HG03565 (cell line): Measurements from ENCODE around the gene FHIT.
"Not testable (repeated sequence)": the region's sequence is repeated elsewhere in the genome, so short reads cannot be mapped to it uniquely, and the experiment has no call there.

Experiments
- ATAC-seq: cut with Tn5 transposase; IDR thresholded peaks from one replicate; pipeline ENCODE4 v1.9.1; 2021; ENCODE audit warnings: mild to moderate bottlenecking, moderate library complexity; ENCODE audit not compliant: unreplicated experiment

Gene FHIT

DNA sequence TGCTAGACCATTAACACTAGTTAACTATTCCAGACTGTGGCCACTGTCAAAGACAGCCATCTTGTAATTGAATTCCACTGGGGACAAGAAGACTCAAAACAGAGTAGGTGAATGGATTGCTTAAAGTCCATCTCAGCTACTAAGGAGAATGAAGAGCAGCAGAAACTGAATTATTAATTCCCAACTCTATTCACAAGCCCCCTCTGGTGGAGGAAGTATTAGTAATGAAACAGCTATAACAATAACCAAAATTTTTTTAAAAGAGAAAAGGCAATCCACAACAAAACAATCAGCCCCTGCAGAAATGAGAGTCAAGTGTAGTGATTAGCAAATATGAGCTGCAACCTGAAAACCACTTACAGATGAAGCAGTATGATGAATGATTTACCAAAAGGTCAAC, 302.8 kb downstream of the FHIT start:
- no peak for ATAC-seq

DNA sequence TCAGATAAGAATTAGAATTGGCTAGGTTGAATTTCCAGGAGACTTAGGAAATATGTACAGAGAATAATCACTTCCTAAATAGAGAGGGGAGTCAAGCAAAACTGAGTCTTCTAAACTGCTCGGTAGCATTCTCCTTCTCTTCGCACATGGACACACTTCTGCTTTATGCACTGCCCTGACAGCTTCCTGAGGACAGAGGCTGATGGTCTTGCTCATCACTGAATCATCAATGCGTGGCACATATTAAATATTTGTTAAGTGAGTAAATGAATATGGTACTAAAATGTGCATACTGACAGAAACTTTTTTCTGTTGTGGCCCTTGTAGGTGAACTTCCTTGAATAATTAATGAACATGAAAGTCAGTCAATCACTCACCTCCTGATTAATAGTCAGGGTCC, 315.5 kb downstream of the FHIT start:
- no peak for ATAC-seq

DNA sequence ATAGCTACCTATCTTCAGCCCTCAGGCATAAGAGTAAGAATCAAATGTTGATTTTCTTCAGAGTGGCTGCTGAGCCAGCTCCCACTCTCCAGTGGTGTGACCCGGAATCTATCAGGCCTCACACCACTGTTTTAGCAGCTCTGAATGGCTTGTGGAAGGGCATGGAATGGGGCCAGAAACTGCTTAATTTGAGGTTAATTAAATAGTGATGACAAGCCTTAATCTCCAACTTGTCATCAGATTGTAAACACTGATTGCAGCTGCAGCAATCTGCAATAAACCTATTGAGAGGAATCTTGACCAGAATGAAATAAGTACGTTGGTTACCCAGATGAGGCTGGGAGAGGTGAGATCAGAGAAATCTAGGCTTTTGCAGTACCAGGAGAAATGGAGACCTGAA, 317.4 kb downstream of the FHIT start:
- ATAC-seq, result no peak

DNA sequence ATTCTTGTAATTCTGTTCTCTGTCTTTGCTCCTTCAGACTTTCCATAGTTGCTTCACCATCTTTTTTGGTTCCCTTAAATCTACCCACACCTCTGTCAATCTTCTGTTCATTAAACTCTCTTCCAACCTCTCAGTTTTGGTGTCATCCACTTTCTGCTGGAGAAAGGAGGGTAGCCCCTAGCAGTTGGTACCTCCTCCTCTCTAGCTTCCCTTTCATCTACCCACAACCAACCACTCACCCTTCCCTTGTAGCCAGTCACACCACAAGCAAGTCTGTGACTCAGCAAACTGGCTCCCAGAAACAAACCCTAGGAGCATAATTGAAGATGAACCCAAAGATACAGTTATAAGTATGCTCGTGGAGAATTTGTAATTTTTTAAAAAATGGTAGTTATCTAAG, 318.6 kb downstream of the FHIT start:
- no peak for ATAC-seq

DNA sequence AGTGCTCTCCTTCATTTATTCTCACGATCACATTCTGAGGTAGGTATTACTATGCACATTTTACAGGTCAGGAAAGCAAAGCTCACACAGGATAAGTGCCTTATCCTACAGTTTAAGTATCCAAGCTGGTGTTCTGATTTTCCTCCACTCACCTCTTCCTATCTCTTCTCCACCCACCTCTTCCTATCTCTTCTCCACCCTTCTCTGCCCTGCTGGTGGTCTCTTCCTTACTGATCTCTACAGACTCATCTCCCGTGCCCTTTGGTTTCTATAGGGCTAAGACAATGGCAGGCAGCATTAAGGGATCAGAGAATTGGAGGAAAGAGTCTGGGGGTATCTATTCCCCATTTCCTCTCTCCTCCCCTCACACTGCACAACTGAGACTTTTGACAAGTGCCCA, 319.1 kb downstream of the FHIT start:
- ATAC-seq, result no peak

DNA sequence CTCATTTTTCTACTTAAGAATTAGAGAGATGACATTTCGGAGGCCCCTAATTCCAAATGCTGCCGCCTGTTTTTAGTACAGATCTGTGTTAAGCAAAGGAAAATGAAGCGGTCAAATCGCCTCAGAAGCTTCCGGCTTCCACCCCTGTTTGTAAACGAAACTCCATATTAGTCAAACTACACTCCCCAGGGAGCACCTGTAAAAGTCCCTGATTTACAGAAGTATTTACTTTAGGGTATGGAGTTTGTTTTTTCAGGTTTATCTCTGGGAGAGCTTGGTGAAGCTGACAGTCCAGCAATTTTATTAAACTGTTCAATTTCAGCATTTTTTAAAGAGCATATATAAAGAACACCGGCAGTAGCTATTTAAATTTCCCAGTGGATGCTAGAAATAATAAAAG, 319.8 kb downstream of the FHIT start:
- ATAC-seq, result no peak

DNA sequence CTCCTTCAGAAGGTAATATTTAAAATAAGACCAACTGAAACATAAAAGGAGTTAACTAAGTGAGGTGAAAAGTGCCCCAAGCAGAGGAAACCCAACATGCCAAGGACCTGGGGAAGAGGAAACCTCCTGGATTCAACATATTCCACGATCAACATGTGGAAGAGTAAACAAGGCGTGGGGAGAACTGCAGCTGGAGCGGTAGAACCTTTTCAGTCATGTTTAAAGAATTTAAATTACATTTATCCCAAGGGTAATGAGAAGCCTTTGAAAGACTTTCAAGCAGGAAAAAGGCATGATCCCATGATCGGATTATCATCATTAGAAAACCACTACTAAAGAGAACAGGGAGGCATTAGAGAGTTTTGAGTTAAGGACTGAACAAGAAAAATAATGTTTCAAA, 330.7 kb downstream of the FHIT start:
- ATAC-seq, result no peak

DNA sequence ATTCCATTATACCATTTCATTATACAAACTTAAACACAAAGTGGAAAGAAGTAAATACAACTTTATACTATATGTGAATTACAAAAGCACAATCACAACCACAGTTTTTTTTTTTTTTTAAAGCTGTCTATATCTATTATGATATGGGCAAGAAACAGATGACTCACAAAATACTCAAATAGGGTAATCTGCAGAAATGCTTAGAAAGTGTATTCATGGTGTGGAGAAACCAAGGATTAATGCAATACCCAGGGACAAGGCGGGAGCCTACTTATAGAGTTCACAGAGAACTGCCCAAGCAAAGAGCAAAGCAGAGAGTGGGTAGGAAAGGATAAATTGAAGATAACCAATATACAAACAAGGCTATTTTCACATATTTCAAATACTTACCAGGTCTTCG, 332.0 kb downstream of the FHIT start:
- ATAC-seq, result no peak

DNA sequence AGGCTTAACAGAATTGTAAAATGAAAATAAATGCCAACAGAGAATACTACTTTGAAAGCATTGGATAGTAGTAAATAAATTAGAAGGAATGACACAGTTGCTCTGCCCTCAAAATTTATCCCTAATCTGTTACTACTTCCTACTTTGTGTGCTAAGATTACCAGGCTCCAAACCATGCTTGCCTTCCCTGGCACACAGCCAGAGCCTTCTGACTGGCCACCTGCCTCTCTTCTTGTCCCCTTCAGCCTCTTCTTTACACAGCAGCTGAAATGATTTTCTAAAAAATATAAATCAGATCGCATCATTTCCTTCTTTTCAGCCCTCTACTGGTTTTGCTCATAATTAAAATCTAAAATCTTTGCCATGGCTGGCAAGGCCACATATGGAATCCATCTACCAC, 334.1 kb downstream of the FHIT start:
- no peak for ATAC-seq

DNA sequence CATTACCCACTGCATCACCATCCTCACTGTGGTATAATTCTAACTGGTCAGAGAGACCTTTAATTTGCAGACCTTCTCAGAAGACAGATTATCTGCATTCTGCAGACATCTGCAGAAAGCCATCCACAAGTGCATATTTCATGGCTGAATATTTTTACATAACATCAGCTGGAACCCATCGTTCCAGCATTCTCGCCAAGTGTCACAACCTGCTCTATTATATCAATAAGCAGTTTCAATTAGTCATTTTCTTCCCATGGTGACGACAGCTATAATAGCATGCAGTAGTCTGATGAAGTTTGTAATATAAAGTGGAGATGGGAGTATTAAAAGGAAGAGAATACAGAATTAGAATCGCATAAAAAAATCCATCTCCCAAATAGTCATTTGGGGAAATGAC, 334.7 kb downstream of the FHIT start:
- ATAC-seq, result no peak

DNA sequence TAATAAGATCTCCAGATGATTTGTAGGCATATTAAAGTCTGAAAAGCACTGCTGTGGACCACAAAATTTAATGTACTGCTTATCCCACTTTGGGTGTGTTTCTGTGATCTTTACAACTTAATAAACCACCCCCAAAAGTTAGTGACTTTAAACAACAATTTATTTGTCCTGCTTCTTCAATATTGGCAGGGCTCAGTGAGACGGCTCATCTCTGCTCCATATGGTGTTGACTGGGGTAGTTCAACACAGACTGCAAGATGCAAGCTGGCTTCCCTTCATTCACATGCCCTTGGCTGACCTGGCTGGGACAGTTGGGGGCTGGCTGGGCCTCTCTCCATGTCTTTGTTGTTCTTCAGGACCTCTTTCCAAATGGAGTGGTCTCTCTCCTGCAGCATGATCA, 337.8 kb downstream of the FHIT start:
- ATAC-seq, result no peak

DNA sequence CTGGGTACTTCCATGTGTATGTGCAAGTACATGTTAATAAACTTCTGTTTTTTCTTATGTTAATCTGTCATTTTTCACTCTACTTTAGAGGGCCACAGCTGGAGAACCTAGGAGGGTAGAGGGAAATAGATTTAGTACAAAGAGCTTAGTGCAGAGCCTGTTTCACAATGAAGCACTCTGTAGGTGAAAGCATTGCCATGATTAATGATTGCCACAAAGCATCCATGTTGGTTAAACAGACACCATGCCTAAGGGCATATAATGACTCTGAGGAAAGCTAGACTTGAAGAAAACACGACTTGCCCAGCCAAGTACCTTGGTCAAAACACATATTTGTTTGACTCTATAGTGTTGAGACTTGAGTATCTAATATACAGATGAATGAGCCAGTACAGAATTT, 338.4 kb downstream of the FHIT start:
- no peak for ATAC-seq

DNA sequence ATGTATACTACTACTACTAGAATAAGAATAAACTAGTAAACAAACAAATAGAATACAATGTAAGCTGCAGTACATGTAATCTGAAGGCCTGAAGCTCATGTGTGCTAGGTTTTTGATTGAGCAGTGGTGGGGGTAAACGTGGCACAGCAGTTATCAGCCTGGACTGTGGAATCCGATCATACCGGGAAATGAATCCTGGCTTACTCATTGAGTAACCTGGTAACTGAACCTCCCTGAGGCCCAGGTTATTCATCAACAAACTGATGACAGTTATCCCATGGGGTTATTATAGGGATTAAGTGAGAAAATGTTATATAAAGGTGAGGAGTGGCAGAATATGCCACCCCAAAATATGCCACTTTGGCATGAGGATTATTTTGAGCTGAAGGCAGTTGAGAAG, 339.1 kb downstream of the FHIT start:
- no peak for ATAC-seq

DNA sequence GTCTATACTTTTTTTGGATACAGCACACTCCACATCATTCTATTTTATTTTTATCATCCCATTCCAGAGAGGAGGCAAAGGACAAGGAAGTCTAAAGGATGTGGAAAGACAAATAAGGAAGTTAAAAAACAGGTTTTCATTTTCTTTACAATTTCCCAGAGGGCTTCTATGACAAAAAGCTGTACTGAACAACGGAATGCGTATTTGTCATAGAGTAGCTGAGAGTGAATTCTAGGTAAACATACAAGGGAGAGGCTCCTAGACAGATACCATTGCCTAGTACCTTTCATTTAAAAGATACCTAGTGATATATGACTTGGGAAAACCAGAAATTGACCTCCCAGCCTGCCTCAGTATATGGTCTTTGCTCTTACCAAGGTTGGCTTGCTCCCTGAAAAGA, 341.7 kb downstream of the FHIT start:
- no peak for ATAC-seq

DNA sequence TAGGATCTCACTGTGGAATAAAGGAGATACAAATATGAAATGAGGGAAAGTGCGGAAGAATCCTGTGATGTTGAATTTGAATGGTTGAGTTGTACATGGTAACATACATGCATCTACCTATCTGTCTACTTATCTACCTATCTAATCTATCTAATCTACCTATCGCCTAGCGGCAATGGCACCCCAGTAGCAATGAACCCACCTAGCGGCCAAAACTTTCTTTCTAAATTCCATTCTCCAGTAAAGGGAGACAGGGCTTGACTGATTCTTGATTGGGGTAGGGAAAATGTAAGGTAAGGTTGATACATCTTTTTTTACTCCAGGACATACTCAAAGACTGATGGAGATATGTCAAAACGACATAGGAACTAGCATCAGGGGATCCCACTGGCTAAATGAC, 345.0 kb downstream of the FHIT start:
- ATAC-seq, result no peak

DNA sequence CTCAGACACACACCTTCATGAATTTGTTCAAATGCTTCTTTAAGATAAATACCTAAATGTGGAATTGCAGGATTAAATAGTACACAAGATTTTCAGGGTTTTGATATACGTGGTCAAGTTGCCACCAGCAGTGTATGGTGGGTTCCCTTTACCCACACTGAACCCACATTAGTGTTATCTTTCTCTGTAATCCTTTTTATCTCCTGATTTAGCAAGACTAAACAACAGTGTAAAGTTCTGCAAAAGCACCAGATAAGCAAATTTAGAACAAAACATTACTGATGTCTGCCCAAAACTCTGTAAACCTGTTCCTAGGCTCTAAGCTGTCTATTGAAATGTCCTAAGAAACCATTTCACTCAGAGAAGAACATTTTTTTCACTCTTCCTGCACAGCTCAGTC, 352.9 kb downstream of the FHIT start:
- no peak for ATAC-seq

DNA sequence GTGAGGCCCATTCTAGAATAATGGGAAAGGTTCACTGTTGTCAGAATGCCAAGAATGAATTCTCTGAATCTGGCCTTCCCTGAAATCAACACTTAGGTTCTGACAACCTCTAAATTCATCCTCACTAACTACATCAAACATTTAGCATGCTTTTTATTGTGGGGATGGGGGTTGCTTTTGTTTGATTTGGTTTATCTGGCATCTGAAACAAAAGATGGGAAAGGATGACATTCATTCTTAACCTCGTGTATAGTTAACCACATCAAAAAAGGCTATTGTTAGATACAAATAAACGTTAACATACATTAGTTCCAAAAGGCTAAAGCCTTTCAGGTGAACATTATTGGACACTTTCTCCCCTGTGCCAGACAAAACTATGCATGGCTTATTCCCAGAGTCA, 357.3 kb downstream of the FHIT start:
- ATAC-seq, result no peak

DNA sequence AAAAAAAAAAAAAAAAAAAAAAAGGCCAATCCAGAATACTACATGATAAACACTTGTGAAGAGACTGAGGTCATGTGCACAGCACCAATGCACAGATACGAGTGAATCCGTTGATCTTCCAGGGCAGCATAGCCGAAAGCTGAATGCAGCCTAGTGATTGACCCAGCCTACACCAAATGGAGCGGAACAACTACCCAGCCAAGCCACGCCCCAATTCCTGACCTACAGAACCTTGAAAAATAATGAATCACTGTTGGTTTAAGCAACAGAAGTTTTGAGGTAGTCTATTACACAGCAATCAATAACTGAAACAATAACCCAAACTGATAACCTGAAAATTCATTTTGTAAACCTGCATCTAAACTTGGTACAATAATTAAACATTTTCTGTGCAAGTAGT, 361.0 kb downstream of the FHIT start:
- ATAC-seq, result no peak

DNA sequence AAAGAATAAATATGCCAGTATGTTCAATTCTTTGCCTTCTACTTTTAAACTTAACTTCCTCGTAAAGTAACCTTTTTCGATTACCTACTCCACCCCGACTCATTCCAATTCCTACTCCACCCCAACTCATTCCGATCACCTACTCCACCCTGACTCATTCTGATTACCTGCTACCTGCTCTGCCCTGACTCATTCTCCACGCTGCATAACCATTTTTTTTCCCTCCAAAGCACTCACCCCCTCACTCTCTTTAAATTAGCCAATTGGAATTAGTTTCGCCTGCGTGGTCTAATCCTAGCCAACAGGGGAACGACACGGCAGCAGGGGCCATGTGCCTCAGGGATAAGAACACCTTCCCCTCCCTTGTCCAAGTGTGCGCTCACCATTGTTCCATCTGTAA, 362.3 kb downstream of the FHIT start:
- not testable (repeated sequence) for ATAC-seq

DNA sequence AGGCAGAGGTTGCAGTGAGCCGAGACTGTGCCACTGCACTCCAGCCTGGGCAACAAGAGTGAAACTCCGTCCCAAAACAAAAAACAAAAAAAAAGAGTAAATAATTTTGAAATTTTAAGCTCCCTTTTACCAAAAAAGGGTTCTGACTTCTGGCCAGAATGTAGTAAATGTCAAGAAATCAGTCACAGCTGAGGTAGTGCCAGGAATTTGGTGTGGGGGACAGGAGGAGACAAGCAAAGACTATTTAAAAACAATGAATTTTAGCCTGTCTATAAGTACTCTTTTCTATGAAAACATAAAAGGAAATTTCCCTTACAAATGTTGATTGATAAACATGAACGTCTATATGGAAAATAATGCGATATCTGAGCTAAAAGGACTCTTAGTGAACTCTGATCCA, 363.7 kb downstream of the FHIT start:
- no peak for ATAC-seq

DNA sequence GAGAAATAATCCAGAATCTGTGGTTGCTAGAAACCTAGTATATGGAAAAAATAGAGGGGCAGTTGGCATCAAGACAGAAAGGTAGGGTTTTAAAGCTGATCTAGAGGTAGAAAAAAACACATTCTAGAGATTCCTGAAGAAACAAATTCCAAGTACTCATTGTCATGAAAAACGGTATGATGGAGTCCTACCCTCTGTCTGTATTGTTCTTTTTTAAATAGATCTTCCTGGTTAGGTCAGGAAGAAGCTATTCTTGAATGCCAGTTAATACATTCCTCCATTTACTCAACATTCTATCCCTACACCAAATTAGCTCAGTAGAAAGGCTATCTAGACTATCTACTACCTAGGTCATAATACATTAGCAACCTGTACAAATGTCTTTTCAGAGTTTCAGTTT, 364.7 kb downstream of the FHIT start:
- no peak for ATAC-seq

DNA sequence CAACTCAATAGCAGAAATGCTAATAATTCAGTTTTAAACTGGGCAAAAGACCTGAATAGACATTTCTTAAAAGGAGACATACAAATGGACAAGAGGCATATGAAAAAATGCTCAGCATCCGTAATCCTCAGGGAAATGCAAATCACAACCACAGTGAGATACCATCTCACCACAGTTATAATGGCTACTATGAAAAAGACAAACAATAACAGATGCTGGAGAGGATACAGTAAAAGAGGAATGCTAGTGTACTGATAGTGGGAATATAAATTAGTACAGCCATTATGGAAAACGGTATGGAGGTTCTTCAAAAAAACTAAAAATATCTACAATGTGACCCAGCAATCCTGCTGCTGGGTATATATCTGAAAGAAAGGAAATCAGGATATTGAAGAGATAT, 367.2 kb downstream of the FHIT start:
- no peak for ATAC-seq

DNA sequence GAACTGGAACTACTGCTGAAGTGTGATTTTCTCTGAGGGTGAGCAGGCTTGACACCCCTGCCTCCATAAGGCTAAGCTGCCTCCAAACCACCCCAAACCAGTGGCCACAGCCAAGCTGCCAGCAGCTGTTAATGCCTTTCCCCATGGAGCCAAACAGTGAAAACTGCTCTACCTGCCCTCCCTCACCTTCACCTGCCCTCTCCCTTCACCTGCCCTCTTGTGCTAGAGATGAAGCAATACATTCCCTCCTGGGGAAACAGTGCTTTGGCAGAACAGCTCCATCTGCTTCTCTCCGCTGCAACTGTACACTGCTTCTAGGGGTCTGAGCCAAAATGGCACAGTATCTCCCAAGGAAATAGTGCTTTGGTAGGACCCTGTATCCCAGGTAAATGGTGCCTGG, 374.1 kb downstream of the FHIT start:
- no peak for ATAC-seq

DNA sequence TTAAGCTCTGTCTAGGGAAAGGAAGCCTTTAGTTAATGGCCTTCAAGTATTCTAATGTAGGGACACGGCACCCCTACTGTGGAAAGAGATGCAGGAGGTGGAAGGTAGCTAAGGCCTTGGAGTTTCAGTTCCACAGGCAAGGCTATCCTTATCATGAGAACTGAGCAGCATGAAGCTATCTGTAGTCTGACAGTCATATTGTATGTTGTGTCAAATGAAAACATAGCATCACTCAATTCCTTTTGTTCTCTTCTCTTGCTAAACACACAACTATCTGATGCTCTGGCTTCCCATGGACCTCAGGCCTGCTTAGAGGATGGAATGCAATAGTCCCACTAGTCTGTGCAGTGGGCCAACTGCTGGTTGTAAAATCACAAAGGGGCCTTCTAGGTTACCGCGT, 380.9 kb downstream of the FHIT start:
- ATAC-seq, result no peak
